PC-3 (cell line): Measurements from ENCODE around the gene JMJD7. TPM values are rescaled to one million over a fixed set of nuclear protein-coding genes. Genes with fewer than 3 reads are reported as not detected.

Experiments used
- ATAC-seq: fragments of 200-7000 bp; cut with Tn5 transposase; 2 replicates; pipeline ENCODE4 v1.9.1; 2020; ENCODE audit warnings: mild to moderate bottlenecking, moderate library complexity
- BruUV-seq: library from RNA; stranded (reverse); fragments of 400-500 nt; replicated peaks from 2 replicates; lab custom pipeline; 2021; lab: Mats Ljungman, UMichigan
- CTCF ChIA-PET: fragments of 300-600 bp; sonication (Branson Sonifier 250); formaldehyde crosslinking; loops from one replicate; lab custom pipeline; 2022; ENCODE audit warnings: antibody characterized with exemption; lab: Charles Lee
- POLR2A ChIA-PET: fragments of 300-600 bp; sonication (Branson Sonifier 250); formaldehyde crosslinking; loops from one replicate; lab custom pipeline; 2022; ENCODE audit warnings: antibody characterized with exemption; ENCODE audit not compliant: unreplicated experiment; lab: Charles Lee
- DNase-seq: peaks from one replicate; pipeline ENCODE4 v3.0.0-alpha.2; 2015
- H2AFZ ChIP-seq: fragments of 300-600 bp; sonication (generic); 2 replicates; pipeline ENCODE4 v1.6.0; 2016; ENCODE audit warnings: antibody characterized with exemption, low read length
- H3F3A ChIP-seq: fragments of 300-600 bp; sonication (generic); one replicate; pipeline ENCODE4 v1.6.0; 2017; ENCODE audit warnings: antibody characterized with exemption, low read length, control low read depth, mild to moderate bottlenecking; ENCODE audit not compliant: unreplicated experiment
- H3K27ac ChIP-seq: fragments of 300-600 bp; sonication (generic); 2 replicates; pipeline ENCODE4 v1.5.1; 2016; ENCODE audit warnings: mild to moderate bottlenecking, low read length
- H3K27me3 ChIP-seq: fragments of 300-600 bp; sonication (generic); 2 replicates; pipeline ENCODE4 v1.6.1; 2016; ENCODE audit warnings: low read length, mixed read lengths
- H3K36me3 ChIP-seq: fragments of 300-600 bp; sonication (generic); 2 replicates; pipeline ENCODE4 v1.6.1; 2016; ENCODE audit warnings: low read depth, mixed run types, low read length, mixed read lengths
- H3K4me1 ChIP-seq: fragments of 300-600 bp; sonication (generic); 2 replicates; pipeline ENCODE4 v1.5.1; 2016; ENCODE audit warnings: low read length; ENCODE audit not compliant: insufficient read depth
- H3K4me2 ChIP-seq: fragments of 300-600 bp; sonication (generic); 2 replicates; pipeline ENCODE4 v1.6.0; 2016; ENCODE audit warnings: low read length
- H3K4me3 ChIP-seq: fragments of 300-600 bp; sonication (generic); 2 replicates; pipeline ENCODE4 v1.5.1; 2016; ENCODE audit warnings: mild to moderate bottlenecking, low read length, mixed read lengths
- H3K79me2 ChIP-seq: fragments of 300-600 bp; sonication (generic); 2 replicates; pipeline ENCODE4 v1.6.1; 2017; ENCODE audit warnings: low read length, mixed read lengths
- H3K9ac ChIP-seq: fragments of 300-600 bp; sonication (generic); 2 replicates; pipeline ENCODE4 v1.6.0; 2016; ENCODE audit warnings: mild to moderate bottlenecking, low read length
- H3K9me2 ChIP-seq: fragments of 300-600 bp; sonication (generic); replicated peaks from 2 replicates; pipeline ENCODE4 v1.6.1; 2016; ENCODE audit warnings: mixed run types, low read length, mixed read lengths
- H3K9me3 ChIP-seq: fragments of 300-600 bp; sonication (generic); 2 replicates; pipeline ENCODE4 v1.6.1; 2016; ENCODE audit warnings: low read length, mixed read lengths
- H4K20me1 ChIP-seq: fragments of 300-600 bp; sonication (generic); 2 replicates; pipeline ENCODE4 v1.6.1; 2016; ENCODE audit warnings: low read length, mixed read lengths
- EZH2 ChIP-seq: fragments of 300-600 bp; sonication (generic); IDR thresholded peaks from one replicate; pipeline ENCODE4 v1.6.1; 2017; ENCODE audit warnings: antibody characterized with exemption, mild to moderate bottlenecking, low read length; ENCODE audit not compliant: unreplicated experiment
- EZH2phosphoT487 ChIP-seq: fragments of 300-600 bp; sonication (generic); IDR thresholded peaks from 2 replicates; pipeline ENCODE4 v1.6.1; 2018; ENCODE audit warnings: mild to moderate bottlenecking, antibody characterized with exemption, low read length, borderline replicate concordance
- intact Hi-C: fragments of 100-400 bp; cut with micrococcal nuclease; formaldehyde crosslinking; loops from 2 replicates; pipeline ENCODE4 v1.9.0; 2023
- total RNA-seq: library from RNA; depleted of rRNA; stranded (reverse); fragments of >200 nt; gene quantifications from 2 replicates; pipeline ENCODE4 v1.2.3, GENCODE V29; 2014
- TF ChIP-seq, protein P1 (sequence below): fragments of 300-600 bp; sonication (generic); conservative IDR thresholded peaks from 2 replicates; pipeline ENCODE4 v1.5.1; 2017; ENCODE audit warnings: antibody characterized with exemption, low read depth, mild to moderate bottlenecking, low read length

JMJD7 gene
- total RNA-seq, 1 experiment from 2014 or later: 13.7 TPM

- no peak for ATAC-seq
- POLR2A ChIA-PET: no interaction called here
- BruUV-seq: no TSS peak
Measured at GRCh38 chr15:41842229-41842628, 14.3 kb downstream of the JMJD7 start.

DNA sequence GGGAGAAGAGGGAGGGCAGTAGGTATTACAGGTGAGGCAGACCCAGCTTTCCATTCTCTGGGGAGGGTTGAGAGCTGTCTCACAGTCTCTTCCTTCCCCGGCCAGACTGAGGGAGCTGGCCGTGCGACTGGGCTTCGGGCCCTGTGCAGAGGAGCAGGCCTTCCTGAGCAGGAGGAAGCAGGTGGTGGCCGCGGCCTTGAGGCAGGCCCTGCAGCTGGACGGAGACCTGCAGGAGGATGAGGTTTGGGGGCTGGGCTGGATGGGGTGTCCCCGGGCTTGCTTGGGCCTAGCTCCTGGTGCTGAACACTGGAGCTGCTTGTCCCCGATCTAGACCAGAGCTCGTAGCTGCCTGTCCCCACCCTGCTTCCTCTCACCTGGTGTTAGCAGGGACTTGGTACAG, 15.7 kb downstream of the JMJD7 start:
- no peak overlapping the region for H3K4me3 ChIP-seq
- H3K36me3 ChIP-seq: no peaks in the 10 kb centered on the region; the same call in 1 of the 2 replicates
- no peak overlapping the region for H3K4me2 ChIP-seq
- no peaks in the 10 kb centered on the region for H3K9me3 ChIP-seq
- H3K79me2 ChIP-seq: no peaks in the 10 kb centered on the region
- ChIA-PET POLR2A (no interaction called here), CTCF (no interaction called here)
- no peak overlapping the region for H2AFZ ChIP-seq
- no peaks in the 10 kb centered on the region for H3F3A ChIP-seq
- H3K27ac ChIP-seq: no peak overlapping the region
- intact Hi-C loops: no loop called here
- ATAC-seq: no peak
- H3K27me3 ChIP-seq: no peaks in the 10 kb centered on the region
- no peaks in the 10 kb centered on the region for H4K20me1 ChIP-seq
- TF ChIP-seq, protein P1, sequence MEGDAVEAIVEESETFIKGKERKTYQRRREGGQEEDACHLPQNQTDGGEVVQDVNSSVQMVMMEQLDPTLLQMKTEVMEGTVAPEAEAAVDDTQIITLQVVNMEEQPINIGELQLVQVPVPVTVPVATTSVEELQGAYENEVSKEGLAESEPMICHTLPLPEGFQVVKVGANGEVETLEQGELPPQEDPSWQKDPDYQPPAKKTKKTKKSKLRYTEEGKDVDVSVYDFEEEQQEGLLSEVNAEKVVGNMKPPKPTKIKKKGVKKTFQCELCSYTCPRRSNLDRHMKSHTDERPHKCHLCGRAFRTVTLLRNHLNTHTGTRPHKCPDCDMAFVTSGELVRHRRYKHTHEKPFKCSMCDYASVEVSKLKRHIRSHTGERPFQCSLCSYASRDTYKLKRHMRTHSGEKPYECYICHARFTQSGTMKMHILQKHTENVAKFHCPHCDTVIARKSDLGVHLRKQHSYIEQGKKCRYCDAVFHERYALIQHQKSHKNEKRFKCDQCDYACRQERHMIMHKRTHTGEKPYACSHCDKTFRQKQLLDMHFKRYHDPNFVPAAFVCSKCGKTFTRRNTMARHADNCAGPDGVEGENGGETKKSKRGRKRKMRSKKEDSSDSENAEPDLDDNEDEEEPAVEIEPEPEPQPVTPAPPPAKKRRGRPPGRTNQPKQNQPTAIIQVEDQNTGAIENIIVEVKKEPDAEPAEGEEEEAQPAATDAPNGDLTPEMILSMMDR: no peak
- no peak for TF ChIP-seq EZH2phosphoT487
- TF ChIP-seq EZH2: no peak
- no peak for DNase-seq
- BruUV-seq: no TSS peak
- no peaks in the 10 kb centered on the region for H3K9me2 ChIP-seq
- no peak overlapping the region for H3K9ac ChIP-seq
- peaks cover 9% of the 10 kb centered on the region for H3K4me1 ChIP-seq

More at GRCh38 chr15:41842229-41842628, 14.3 kb downstream of the JMJD7 start:
- Histone ChIP-seq H3K27ac (no peak overlapping the region), H3K9me2 (no peaks in the 10 kb centered on the region), H3K79me2 (no peaks in the 10 kb centered on the region), H3K4me3 (no peak overlapping the region), H3K27me3 (no peaks in the 10 kb centered on the region), H3K4me2 (no peak overlapping the region), H3K9ac (no peak overlapping the region), H3K4me1 (peaks cover 17% of the 10 kb centered on the region), H3F3A (no peaks in the 10 kb centered on the region), H3K9me3 (no peaks in the 10 kb centered on the region), H4K20me1 (no peaks in the 10 kb centered on the region), H2AFZ (no peak overlapping the region), H3K36me3 (no peaks in the 10 kb centered on the region)
- CTCF ChIA-PET: no interaction called here
- intact Hi-C loops: no loop called here
- DNase-seq: no peak
- TF ChIP-seq, protein P1: no peak
- no peak for TF ChIP-seq EZH2
- TF ChIP-seq EZH2phosphoT487: no peak

- Histone ChIP-seq H4K20me1 (no peaks in the 10 kb centered on the region), H3K9me2 (no peaks in the 10 kb centered on the region), H3K79me2 (no peaks in the 10 kb centered on the region), H2AFZ (no peak overlapping the region), H3K9ac (no peak overlapping the region), H3K27ac (no peak overlapping the region), H3K9me3 (no peaks in the 10 kb centered on the region), H3K4me1 (no peaks in the 10 kb centered on the region), H3K4me2 (no peak overlapping the region), H3K27me3 (no peaks in the 10 kb centered on the region), H3F3A (no peaks in the 10 kb centered on the region), H3K4me3 (no peak overlapping the region), H3K36me3 (no peaks in the 10 kb centered on the region; the same call in 1 of the 2 replicates)
- POLR2A ChIA-PET: no interaction called here
- no peak for DNase-seq
- no peak for ATAC-seq
- TF ChIP-seq EZH2: no peak
- TF ChIP-seq, protein P1: no peak
- TF ChIP-seq EZH2phosphoT487: no peak
- no TSS peak for BruUV-seq
- CTCF ChIA-PET: no interaction called here
- intact Hi-C loops: no loop called here
Measured at GRCh38 chr15:41844814-41845213, 16.9 kb downstream of the JMJD7 start.
